Kidney (tissue), 14 donors: ENCODE data around the gene FAM53B. TPM values are rescaled to one million over a fixed set of nuclear protein-coding genes. Genes with fewer than 3 reads are reported as not detected.

ENCODE experiments used
- DNase-seq, 5 donors: peaks; one replicate each; pipeline ENCODE4 v3.0.0-alpha.2; 2013 to 2020
- FAIRE-seq: peaks from 2 replicates; lab custom pipeline; 2012; peaks lifted over from hg19 to GRCh38; lab: Jason Lieb, UNC
- H3K27ac ChIP-seq, 2 donors: one replicate each; pipeline ENCODE4 v1.7.0; 2013; ENCODE audit warnings: low read depth in 2 of 2, low read length in 2 of 2, inconsistent platforms in 1 of 2
- H3K27me3 ChIP-seq: one replicate; pipeline ENCODE4 v1.7.1; 2013; ENCODE audit warnings: low read length, inconsistent platforms; ENCODE audit not compliant: control insufficient read depth, insufficient read depth
- H3K36me3 ChIP-seq, 3 donors: one replicate each; pipeline versions ENCODE4 v1.7.0 to v1.7.1; 2013; ENCODE audit warnings: low read length in 3 of 3, control low read depth in 1 of 3, inconsistent platforms in 1 of 3; ENCODE audit not compliant: insufficient read depth in 3 of 3, control insufficient read depth in 2 of 3
- H3K4me1 ChIP-seq, 3 donors: one replicate each; pipeline versions ENCODE4 v1.7.0 to v1.7.1; 2013; ENCODE audit warnings: low read length in 3 of 3, inconsistent platforms in 1 of 3, low read depth in 1 of 3; ENCODE audit not compliant: control insufficient read depth in 2 of 3, insufficient read depth in 2 of 3
- H3K4me3 ChIP-seq, 3 donors: one replicate each; pipeline versions ENCODE4 v1.7.0 to v1.8.1; 2013; ENCODE audit warnings: low read length in 3 of 3, control low read depth in 1 of 3, inconsistent platforms in 1 of 3
- H3K9ac ChIP-seq, 3 donors: one replicate each; pipeline versions ENCODE4 v1.7.0 to v1.7.1; 2013; ENCODE audit warnings: low read length in 3 of 3, control low read depth in 1 of 3, inconsistent platforms in 1 of 3
- H3K9me3 ChIP-seq, 3 donors: one replicate each; pipeline versions ENCODE4 v1.7.0 to v1.7.1; 2013; ENCODE audit warnings: low read length in 3 of 3, control low read depth in 1 of 3, inconsistent platforms in 1 of 3; ENCODE audit not compliant: control insufficient read depth in 2 of 3, insufficient read depth in 1 of 3
- CTCF ChIP-seq: IDR thresholded peaks from 3 replicates; pipeline ENCODE4 v1.5.1; 2012; ENCODE audit warnings: mild to moderate bottlenecking, moderate library complexity, borderline replicate concordance; ENCODE audit not compliant: insufficient read depth; ENCODE audit errors: extremely low read depth
- intact Hi-C: fragments of 100-400 bp; cut with DNase I; formaldehyde crosslinking; loops from one replicate; pipeline ENCODE4 v1.11.1; 2022
- polyA plus RNA-seq: library from polyadenylated mRNA; stranded (reverse); fragments of 350-450 nt; fragmentation: Illumina TruSeq; extraction: RNeasy Lipid Tissue Mini Kit (QIAGEN cat#74804); gene quantifications from one replicate; pipeline ENCODE4 v1.2.3, GENCODE V29; 2014; ENCODE audit warnings: low read depth, low replicate concordance; ENCODE audit not compliant: insufficient read depth
- total RNA-seq: library from RNA; stranded (reverse); fragmentation: NEBNext Ultra II Directional; extraction: Animal tissue kit (Norgen Biotek cat#: 25700); gene quantifications from one replicate; pipeline ENCODE4 v1.2.1, GENCODE V29; 2021
- donor health status: control.
- donor health status: control.
- donor health status: control.
- donor health status: control.
- donor health status: control.
- donor health status: DM: yes; HTN: yes; CAD: no.
- donor health status: Normal renal cell carcinoma (clear cell type).

Gene FAM53B
- total and polyA plus RNA-seq, 2 donors from 2014 or later, result 11.8 to 30.0 TPM

- Histone ChIP-seq H3K4me1 (peaks cover 0 to 6% (median 5%) of the 10 kb centered on the region in 3 donors), H3K9me3 (no peaks in the 10 kb centered on the region), H3K4me3 (no peak overlapping the region), H3K36me3 (no peaks in the 10 kb centered on the region), H3K27me3 (no peaks in the 10 kb centered on the region), H3K9ac (no peak overlapping the region), H3K27ac (no peak overlapping the region)
- no peak for TF ChIP-seq CTCF
- intact Hi-C loops, result no loop called here
- no peak for FAIRE-seq
- peak in 2 of 5 donors; percentile 14 to 23 for DNase-seq
Observed at GRCh38 chr10:124569623-124570470, 174.3 kb downstream of the FAM53B start.

Other genes starting within 250 kb of the FAM53B start
- gene EEF1AKMT2, start 47.5 kb upstream of the FAM53B start, total RNA-seq, result 18.0 TPM
- gene EEF1AKMT2, start 47.5 kb upstream of the FAM53B start, polyA plus RNA-seq, result 20.5 TPM
- gene ABRAXAS2, start 57.4 kb upstream of the FAM53B start, total RNA-seq, result 15.5 TPM
- 9.3 TPM for gene ABRAXAS2, start 57.4 kb upstream of the FAM53B start, polyA plus RNA-seq
- 17.5 TPM for gene ZRANB1, start 197.7 kb upstream of the FAM53B start, total RNA-seq
- gene ZRANB1, start 197.7 kb upstream of the FAM53B start, polyA plus RNA-seq, result 8.9 TPM